H9 (cell line): Measurements from ENCODE around the gene AMIGO1. TPM values are rescaled to one million over a fixed set of nuclear protein-coding genes. Genes with fewer than 3 reads are reported as not detected.

Experiments used
- DNase-seq: peaks from one replicate; pipeline ENCODE4 v3.0.0-alpha.2; 2017
- H2AFZ ChIP-seq: one replicate; pipeline ENCODE4 v1.6.1; 2013; ENCODE audit warnings: mild to moderate bottlenecking, low read length, control low read depth, moderate library complexity
- H2AK5ac ChIP-seq: 2 replicates; pipeline ENCODE4 v1.6.1; 2013; ENCODE audit warnings: low read length, control low read depth, mixed read lengths; ENCODE audit not compliant: insufficient read length
- H2BK120ac ChIP-seq: one replicate; pipeline ENCODE4 v1.6.1; 2013; ENCODE audit warnings: low read depth, mild to moderate bottlenecking, low read length, control low read depth, inconsistent platforms; ENCODE audit not compliant: poor library complexity, severe bottlenecking
- H2BK12ac ChIP-seq: 2 replicates; pipeline ENCODE4 v1.6.1; 2013; ENCODE audit warnings: low read length, control low read depth, mixed read lengths, low read depth; ENCODE audit not compliant: insufficient read length
- H2BK15ac ChIP-seq: 2 replicates; pipeline ENCODE4 v1.6.1; 2013; ENCODE audit warnings: low read depth, low read length, control low read depth
- H2BK20ac ChIP-seq: one replicate; pipeline ENCODE4 v1.6.1; 2013; ENCODE audit warnings: low read depth, mild to moderate bottlenecking, low read length, control low read depth, inconsistent platforms; ENCODE audit not compliant: poor library complexity, severe bottlenecking
- H2BK5ac ChIP-seq: 2 replicates; pipeline ENCODE4 v1.6.1; 2013; ENCODE audit warnings: low read length, control low read depth, mixed read lengths; ENCODE audit not compliant: insufficient read length
- H3K14ac ChIP-seq: 2 replicates; pipeline ENCODE4 v1.6.1; 2013; ENCODE audit warnings: low read length, control low read depth; ENCODE audit not compliant: insufficient read depth
- H3K18ac ChIP-seq: 2 replicates; pipeline ENCODE4 v1.6.1; 2013; ENCODE audit warnings: low read depth, mild to moderate bottlenecking, mixed read lengths, low read length, control low read depth; ENCODE audit not compliant: insufficient read length
- H3K23ac ChIP-seq: 2 replicates; pipeline ENCODE4 v1.6.1; 2013; ENCODE audit warnings: low read length, control low read depth, mixed read lengths, low read depth; ENCODE audit not compliant: insufficient read length
- H3K23me2 ChIP-seq: 2 replicates; pipeline ENCODE4 v1.6.1; 2013; ENCODE audit warnings: low read depth, mild to moderate bottlenecking, mixed read lengths, low read length, control low read depth; ENCODE audit not compliant: insufficient read length, poor library complexity, severe bottlenecking
- H3K27ac ChIP-seq: 2 replicates; pipeline ENCODE4 v1.5.1; 2013; ENCODE audit warnings: low read length, control low read depth, mixed read lengths, low read depth; ENCODE audit not compliant: insufficient read length
- H3K27me3 ChIP-seq: 2 replicates; pipeline ENCODE4 v1.6.1; 2013; ENCODE audit warnings: low read length, control low read depth, inconsistent platforms; ENCODE audit not compliant: insufficient read depth
- H3K4ac ChIP-seq: 2 replicates; pipeline ENCODE4 v1.6.1; 2013; ENCODE audit warnings: low read depth, mild to moderate bottlenecking, control low read depth, inconsistent platforms, low read length, moderate library complexity
- H3K4me1 ChIP-seq: 2 replicates; pipeline ENCODE4 v1.6.1; 2013; ENCODE audit warnings: low read length, control low read depth, inconsistent platforms; ENCODE audit not compliant: insufficient read depth
- H3K4me2 ChIP-seq: 2 replicates; pipeline ENCODE4 v1.6.1; 2013; ENCODE audit warnings: low read length, control low read depth, mixed read lengths; ENCODE audit not compliant: insufficient read length, insufficient read depth
- H3K56ac ChIP-seq: 2 replicates; pipeline ENCODE4 v1.6.1; 2013; ENCODE audit warnings: low read depth, mild to moderate bottlenecking, mixed read lengths, low read length, control low read depth; ENCODE audit not compliant: insufficient read length
- H3K79me1 ChIP-seq: 2 replicates; pipeline ENCODE4 v1.6.1; 2013; ENCODE audit warnings: low read depth, mild to moderate bottlenecking, moderate library complexity, low read length, control low read depth, inconsistent platforms; ENCODE audit not compliant: insufficient read depth, poor library complexity, severe bottlenecking
- H3K79me2 ChIP-seq: 2 replicates; pipeline ENCODE4 v1.6.1; 2013; ENCODE audit warnings: low read length, control low read depth, inconsistent platforms; ENCODE audit not compliant: insufficient read depth
- H3K9ac ChIP-seq: 2 replicates; pipeline ENCODE4 v1.6.1; 2013; ENCODE audit warnings: low read length, control low read depth, mixed read lengths; ENCODE audit not compliant: insufficient read length; ENCODE audit errors: extremely low read depth
- H3K9me3 ChIP-seq: one replicate; pipeline ENCODE4 v1.6.1; 2013; ENCODE audit warnings: low read depth, low read length, inconsistent platforms; ENCODE audit not compliant: control insufficient read depth
- H3T11ph ChIP-seq: one replicate; pipeline ENCODE4 v1.6.1; 2013; ENCODE audit warnings: mild to moderate bottlenecking, low read length, control low read depth, inconsistent platforms
- H4K20me1 ChIP-seq: one replicate; pipeline ENCODE4 v1.6.1; 2013; ENCODE audit not compliant: control insufficient read depth, insufficient read length, insufficient read depth
- H4K5ac ChIP-seq: 2 replicates; pipeline ENCODE4 v1.6.1; 2013; ENCODE audit warnings: low read depth, mild to moderate bottlenecking, mixed read lengths, low read length, control low read depth; ENCODE audit not compliant: insufficient read length
- H4K8ac ChIP-seq: replicated peaks from 2 replicates; pipeline ENCODE4 v1.6.1; 2013; ENCODE audit warnings: low read length, control low read depth, mixed read lengths, low read depth; ENCODE audit not compliant: insufficient read length
- H4K91ac ChIP-seq: 2 replicates; pipeline ENCODE4 v1.6.1; 2013; ENCODE audit warnings: low read depth, mild to moderate bottlenecking, moderate library complexity, mixed read lengths, low read length, control low read depth; ENCODE audit not compliant: insufficient read length
- H3K27ac Mint-ChIP-seq, 3 experiments: 2 replicates in 2 of 3; 3 replicates in 1 of 3; pipeline ENCODE4 v1.8.0; 2020 to 2021; ENCODE audit warnings: mixed read lengths in 3 of 3, mild to moderate bottlenecking in 1 of 3, moderate library complexity in 1 of 3
- H3K27me3 Mint-ChIP-seq: 2 replicates; pipeline ENCODE4 v1.8.0; 2021; ENCODE audit warnings: low read depth, mild to moderate bottlenecking, moderate library complexity, mixed read lengths
- H3K36me3 Mint-ChIP-seq, 3 experiments: 2 replicates in 2 of 3; 3 replicates in 1 of 3; pipeline ENCODE4 v1.8.0; 2020 to 2021; ENCODE audit warnings: low read depth in 3 of 3, mixed read lengths in 3 of 3; ENCODE audit not compliant: insufficient read depth in 1 of 3
- H3K4me1 Mint-ChIP-seq, 2 experiments: 2 replicates each; pipeline ENCODE4 v1.8.0; 2020; ENCODE audit warnings: mixed read lengths in 2 of 2
- H3K4me3 Mint-ChIP-seq, 2 experiments: 2 replicates in 1 of 2; 3 replicates in 1 of 2; pipeline ENCODE4 v1.8.0; 2020 to 2021; ENCODE audit warnings: mild to moderate bottlenecking in 2 of 2, mixed read lengths in 2 of 2, moderate library complexity in 1 of 2
- H3K9me3 Mint-ChIP-seq, 2 experiments: 2 replicates in 1 of 2; 3 replicates in 1 of 2; pipeline ENCODE4 v1.8.0; 2020; ENCODE audit warnings: mild to moderate bottlenecking in 2 of 2, mixed read lengths in 2 of 2, moderate library complexity in 1 of 2
- CTCF ChIP-seq: fragments of 200-600 bp; sonication (generic); conservative IDR thresholded peaks from 3 replicates; pipeline ENCODE4 v1.8.0; 2021; ENCODE audit warnings: antibody characterized with exemption, mild to moderate bottlenecking
- WGBS: extraction: QIAGEN DNeasy Blood & Tissue Kit; methylation state at CpG from one replicate; pipeline ENCODE4 v1.1.7; 2013; ENCODE audit warnings: missing lambda C conversion rate, low lambda C conversion rate, mixed read lengths; ENCODE audit not compliant: insufficient read length; ENCODE audit errors: extremely low coverage; 5-methylcytosine and 5-hydroxymethylcytosine counted together
- total RNA-seq: library from RNA; stranded (reverse); gene quantifications from 2 replicates; pipeline ENCODE4 v1.2.1, GENCODE V29; 2021

AMIGO1 gene
- total RNA-seq, 1 experiment from 2014 or later, result 4.1 TPM

- H3K4ac ChIP-seq, result no peak overlapping the region
- no peak overlapping the region for H3T11ph ChIP-seq
- no peaks in the 10 kb centered on the region for H3K23me2 ChIP-seq
- no peak overlapping the region for H3K4me2 ChIP-seq
- 0 out of 2 replicates have a peak, but pooled peaks cover 2% of the 10 kb centered on the region for H3K27me3 ChIP-seq
- H3K9me3 ChIP-seq, result no peaks in the 10 kb centered on the region
- H2BK120ac ChIP-seq, result no peak overlapping the region
- peaks cover 2 to 7% of the 10 kb centered on the region in 2 experiments; a peak in 3 of 4 replicates for H3K4me1 Mint-ChIP-seq
- no peak overlapping the region for H4K8ac ChIP-seq
- no peak overlapping the region for H2BK5ac ChIP-seq
- H3K4me3 Mint-ChIP-seq, result no peak overlapping the region
- H3K56ac ChIP-seq, result no peak overlapping the region
- H3K18ac ChIP-seq, result no peak overlapping the region
- no peak overlapping the region for H3K14ac ChIP-seq
- H2BK12ac ChIP-seq, result no peak overlapping the region
- TF ChIP-seq CTCF, result no peak
- H4K91ac ChIP-seq, result no peak overlapping the region
- H3K27ac Mint-ChIP-seq, result no peak overlapping the region
- no peak overlapping the region for H2AFZ ChIP-seq
- no peaks in the 10 kb centered on the region for H3K36me3 Mint-ChIP-seq
- H3K27me3 Mint-ChIP-seq, result peaks cover 46% of the 10 kb centered on the region
- no peak overlapping the region for H2BK15ac ChIP-seq
- no peaks in the 10 kb centered on the region for H3K79me2 ChIP-seq
- H3K9me3 Mint-ChIP-seq, result no peaks in the 10 kb centered on the region; a peak in 1 of 5 replicates
- H3K4me1 ChIP-seq, result no peaks in the 10 kb centered on the region
- H2AK5ac ChIP-seq, result no peak overlapping the region
- no peak overlapping the region for H3K9ac ChIP-seq
- no peak overlapping the region for H3K27ac ChIP-seq
- H4K20me1 ChIP-seq, result no peaks in the 10 kb centered on the region
- WGBS, result no CpG with 5 or more reads among the region's 8 CpGs
- H3K79me1 ChIP-seq, result no peaks in the 10 kb centered on the region
- no peak overlapping the region for H3K23ac ChIP-seq
- DNase-seq, result peak; percentile 15
- no peak overlapping the region for H2BK20ac ChIP-seq
- no peak overlapping the region for H4K5ac ChIP-seq
These were observed 32.7 kb downstream of the AMIGO1 start for GRCh38 chr1:109476825-109477224.
